T-helper 1 cell treated with Interleukin-12 subunit alpha and Interleukin-12 subunit beta and Interleukin-4 antibody, amounts not matched to agents 30 ng/mL and 1 ng/mL, for 36 hours (primary cell): Measurements from ENCODE around the gene SIL1. TPM values are rescaled to one million over a fixed set of nuclear protein-coding genes. Genes with fewer than 3 reads are reported as not detected.

Experiments used
- intact Hi-C: fragments of 100-400 bp; cut with micrococcal nuclease; formaldehyde crosslinking; loops from one replicate; pipeline ENCODE4 v1.15.1; 2024
- total RNA-seq: library from RNA; stranded (reverse); gene quantifications from 2 replicates; pipeline ENCODE4 v1.2.3, GENCODE V29; 2022

The SIL1 gene
- total RNA-seq, 1 donor from 2014 or later: 25.8 TPM

DNA sequence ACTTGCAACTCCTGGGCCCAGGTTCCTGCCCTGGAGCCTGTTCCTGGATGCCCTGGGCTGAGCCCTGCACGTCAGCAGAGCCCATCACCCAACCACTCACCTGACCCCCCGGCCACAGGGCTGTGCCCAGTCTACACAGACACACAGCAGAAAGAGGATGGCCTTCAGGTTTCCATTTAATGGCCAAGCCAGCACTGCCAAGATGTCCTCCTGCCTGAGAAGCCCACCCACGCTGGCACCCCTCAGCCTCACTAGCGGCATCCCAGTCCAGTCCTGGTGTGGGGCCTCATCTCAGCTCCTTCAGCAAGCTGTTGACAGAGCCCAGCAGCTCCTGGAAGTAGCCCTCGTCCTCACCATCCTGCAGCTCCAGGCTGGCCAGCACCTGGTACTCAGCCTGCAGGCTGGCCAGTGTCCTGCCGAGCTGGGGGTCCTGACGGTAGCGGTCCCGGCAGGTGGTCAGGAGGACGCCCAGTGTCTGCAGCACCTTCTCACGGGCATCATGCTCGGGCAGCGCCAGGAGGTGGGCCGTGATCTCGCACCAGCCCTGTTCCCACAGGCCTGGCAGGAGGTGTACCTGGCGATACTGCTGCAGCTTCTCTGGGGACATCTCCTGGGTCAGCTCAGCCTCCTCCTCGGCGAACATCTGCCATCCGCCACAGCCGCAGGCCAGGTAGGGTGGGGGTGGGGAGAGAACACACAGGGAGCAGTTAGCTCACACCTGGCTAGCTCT, 251.2 kb downstream of the SIL1 start:
- intact Hi-C loops: no loop called here

DNA sequence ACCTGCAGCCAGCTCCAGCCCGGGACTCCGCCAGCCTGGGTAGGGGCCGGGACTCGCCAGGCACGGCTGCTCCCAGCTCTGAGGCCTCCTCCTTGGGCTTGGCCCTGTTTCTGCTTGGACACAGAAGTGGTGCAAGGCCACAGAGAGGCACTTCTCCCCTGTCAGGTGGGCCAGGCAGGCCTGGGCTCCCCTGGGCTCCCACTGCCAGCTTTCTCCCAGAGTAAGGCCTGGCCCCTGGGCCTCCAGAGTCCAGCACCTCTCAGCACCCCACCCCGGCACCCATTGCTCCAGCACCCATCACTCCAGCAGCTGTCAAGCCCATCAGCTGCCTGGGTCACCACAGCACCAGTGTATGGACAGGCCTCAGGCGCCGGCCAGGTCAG, 251.9 kb downstream of the SIL1 start:
- intact Hi-C loops: no loop called here

DNA sequence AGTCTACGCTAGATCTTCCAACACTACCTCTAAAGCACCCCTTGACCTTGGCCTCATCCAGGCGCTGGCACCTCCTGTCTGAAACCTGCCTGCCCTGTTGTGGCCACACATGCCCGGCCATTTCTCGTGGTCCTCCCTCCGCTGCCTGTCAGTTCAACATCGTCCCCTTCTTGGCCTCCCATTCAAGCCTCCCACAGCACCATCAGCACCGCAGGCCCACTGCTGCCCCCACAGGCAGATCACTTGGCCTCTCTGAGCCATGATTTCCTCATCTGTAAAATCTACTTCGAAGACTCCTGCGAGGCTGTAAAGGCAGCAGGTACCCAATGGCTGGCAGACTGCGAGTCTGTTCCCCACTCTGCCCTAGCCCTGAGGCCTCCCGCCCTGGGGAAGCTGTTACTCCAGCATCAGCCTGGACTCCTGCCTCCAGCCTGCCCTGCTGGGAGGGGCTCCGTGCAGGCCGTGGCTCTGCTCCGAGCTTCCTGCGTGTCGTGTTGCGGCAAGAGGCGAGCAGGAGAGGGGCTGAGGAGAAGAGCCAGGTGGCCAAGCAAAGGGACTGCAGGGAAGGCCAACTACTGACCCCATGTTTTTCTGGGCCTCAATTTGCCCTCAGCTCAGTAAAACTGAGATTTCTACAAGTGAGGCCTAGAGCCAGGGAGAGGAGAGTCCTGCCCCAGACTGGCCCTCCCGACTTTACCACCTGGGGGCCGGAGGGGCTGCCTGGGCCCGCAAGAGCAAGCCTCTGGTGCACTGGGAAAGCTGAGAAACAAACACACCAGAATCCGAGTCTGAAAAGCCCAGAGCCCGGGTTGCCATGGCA, 252.5 kb downstream of the SIL1 start:
- intact Hi-C loops: no loop called here

DNA sequence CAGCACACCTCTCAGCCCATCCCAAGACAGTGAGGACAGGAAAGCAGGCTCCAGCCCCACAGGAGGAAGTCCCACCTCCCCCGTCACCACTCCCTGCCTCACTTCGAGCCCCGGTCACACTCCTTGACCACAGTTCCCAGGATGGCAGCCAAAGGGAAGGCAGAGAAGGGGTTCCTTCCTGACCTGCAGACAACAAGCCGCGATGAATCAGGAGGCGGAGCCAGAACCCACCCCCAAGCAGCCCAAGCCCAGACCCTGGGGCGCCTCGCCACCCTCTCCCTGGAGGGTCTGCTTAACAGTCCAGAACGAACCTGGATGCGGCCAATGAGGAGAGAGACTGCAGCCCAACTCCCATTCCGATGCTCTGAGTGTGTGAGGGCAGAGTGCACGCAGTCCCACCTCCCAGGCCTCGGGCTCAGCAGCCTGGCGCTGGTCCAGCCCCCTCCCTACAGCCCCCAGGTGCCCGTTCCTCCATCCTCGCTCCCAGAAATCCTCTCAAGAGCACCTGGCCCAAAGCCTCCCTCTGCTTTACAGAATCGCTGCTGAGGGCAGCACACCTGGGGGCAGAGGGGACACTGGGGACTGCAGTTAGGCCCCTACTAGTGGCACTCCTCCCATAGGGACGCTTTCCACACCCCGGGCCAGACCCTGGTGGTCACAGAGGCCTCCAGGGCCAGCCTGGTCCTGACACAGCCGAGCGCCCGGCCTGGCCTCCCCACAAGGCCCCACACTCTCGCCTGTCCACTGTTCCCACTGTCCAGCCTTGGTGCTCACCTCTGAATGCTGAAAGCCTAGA, 253.4 kb downstream of the SIL1 start:
- intact Hi-C loops: no loop called here

DNA sequence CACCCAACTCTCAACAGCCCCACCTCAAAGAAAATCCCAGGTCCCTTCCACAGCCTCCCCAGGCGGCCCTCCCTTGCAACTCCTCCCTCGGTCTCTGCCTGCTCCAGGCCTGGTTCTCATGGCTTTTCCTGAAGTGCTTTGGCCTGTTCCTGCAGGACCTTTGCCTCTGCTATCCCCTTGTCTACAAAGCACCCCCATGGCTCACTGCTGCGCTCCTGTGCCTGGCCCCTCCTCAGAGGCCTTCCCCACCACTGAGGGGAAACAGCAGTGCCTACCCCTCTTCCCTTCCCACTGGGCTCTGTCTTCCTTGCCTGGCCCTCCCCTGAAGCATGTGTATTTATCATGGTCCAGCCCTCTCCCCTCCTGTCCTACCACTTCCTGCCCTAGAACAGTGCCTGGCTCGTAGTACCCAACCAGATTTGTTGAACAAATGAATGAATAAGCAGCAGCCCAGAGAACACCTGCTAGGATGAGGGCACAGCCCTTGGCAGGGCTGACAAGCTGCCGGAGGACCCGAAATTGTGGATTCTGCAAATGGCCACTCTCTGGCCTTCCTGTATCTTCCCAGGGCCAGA, 254.5 kb downstream of the SIL1 start:
- intact Hi-C loops: no loop called here

DNA sequence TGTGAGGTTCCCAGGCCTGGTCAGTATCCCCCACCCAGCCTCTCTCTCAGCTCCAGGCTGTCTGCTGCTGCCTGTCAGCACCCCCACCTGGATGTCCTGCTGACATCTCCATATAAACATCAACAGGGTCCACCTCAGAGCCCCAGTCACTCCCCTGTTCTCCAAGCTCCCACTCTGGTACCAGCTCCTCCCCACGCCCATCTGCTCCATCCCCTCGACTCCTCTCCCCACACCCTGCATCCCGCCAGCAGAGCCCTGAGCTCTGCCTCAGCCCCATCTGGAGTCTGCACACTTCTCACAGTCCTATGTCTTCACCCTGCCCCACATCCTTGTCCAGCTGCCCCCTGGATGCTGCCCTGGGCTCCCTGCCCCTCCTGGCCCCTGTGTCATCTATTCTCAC, 255.3 kb downstream of the SIL1 start:
- intact Hi-C loops: no loop called here

DNA sequence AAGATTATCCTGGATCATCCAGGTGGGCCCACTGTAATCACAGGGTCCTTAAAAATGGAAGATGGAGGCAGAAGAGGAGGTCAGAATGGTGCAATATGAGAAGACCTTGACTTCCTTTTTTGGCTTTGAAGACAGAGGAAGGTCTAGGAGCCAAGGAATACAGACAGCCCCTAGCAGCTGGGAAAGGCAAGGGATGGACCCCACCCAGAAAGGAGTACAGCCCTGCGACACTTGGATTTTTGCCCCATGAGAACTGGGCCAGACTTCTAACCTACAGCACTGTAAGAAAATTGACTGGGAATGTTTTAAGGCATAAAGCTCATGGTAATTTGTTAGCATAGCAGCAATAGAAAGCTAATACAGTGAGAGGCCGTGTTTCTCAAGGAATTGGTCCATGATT, 256.1 kb downstream of the SIL1 start:
- intact Hi-C loops: no loop called here

DNA sequence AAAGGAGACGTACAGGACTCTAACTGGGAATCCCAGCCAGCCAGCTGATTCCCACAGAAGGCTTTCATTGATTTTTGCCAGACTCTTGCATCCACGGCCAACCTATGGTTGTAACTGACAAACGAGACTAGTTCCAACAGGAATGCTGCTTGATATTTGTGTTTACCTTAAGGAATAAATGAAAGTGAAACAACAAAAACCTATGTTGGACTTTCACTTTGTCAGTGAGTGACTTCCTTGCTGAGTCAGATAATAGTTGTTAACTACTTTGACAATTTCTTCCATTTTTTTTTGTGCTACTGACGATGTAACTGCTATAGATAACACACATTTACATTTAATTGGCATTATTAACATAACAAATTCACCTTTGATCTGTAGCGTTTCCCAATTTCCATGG, 259.6 kb downstream of the SIL1 start:
- intact Hi-C loops: loop anchor here (10.0 kb wide), 1 partner anchor 294 kb away; no protein-coding TSS in a partner anchor

DNA sequence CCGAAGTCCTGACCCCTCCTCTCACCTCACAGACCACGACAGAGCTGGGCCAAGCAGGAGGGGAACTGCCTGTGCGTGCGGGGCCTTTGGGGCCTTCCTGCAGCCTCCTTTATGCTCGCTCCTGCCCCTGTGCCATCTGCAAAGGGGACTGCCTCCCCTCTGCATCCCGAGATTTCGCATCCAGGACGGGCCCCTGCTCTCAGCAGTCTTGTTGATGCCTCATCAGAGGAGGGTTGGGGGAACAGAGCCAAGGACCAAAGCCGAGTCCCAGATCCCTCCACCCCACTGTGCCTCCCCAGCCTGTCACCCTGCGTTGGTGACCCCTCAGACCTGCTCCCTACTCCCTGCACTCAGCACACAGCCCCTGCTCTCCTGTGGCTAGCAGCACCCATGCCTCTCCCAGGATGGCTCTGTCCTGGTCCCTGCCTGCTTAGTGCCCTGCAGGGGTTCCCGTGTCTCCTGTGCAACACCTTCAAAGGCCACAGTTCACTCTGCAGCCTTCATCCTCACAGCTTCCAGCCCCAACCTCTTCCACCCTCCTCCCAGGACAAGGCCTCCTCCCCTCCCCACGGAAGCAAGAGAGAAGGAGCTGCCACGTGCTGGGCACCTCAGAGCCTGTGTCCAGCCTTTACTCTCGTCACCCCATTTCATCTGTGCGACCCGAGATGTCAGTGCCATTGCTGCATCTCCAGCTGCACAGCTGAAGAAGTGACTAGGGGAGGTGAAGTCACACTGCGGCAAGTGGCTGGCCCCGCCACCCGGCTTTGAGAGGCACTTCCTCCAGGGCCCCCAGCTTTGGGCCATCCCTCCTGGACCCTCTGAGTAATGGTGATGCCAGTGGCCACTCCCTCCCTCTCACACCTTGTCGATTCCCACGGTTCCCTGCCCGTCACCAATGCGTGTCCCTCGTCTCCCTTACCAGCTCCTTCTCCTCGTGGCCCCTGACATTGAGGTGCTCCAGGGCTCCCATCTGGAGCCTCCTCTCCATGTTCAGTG, 260.5 kb downstream of the SIL1 start:
- intact Hi-C loops: loop anchor here (10.0 kb wide), 1 partner anchor 293 kb away; no protein-coding TSS in a partner anchor

DNA sequence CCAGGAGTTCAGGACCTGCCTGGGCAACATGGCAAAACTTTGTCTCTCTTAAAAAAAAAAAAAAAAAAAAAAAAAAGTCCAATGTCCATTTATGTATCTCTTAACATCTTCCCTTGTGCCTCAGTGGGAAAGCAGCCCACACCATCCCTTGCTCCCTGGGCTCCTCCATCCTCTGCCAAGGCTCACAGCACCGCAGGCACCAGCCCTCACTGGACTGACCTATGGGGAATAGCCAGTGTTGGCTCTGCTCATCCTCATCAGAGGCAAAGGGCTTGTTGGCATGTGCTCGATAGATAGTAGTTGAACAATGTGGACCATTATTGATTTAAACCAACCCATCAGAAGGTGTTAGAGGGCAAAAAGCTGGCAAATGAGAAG, 261.2 kb downstream of the SIL1 start:
- intact Hi-C loops: loop anchor here (10.0 kb wide), 1 partner anchor 292 kb away; no protein-coding TSS in a partner anchor

DNA sequence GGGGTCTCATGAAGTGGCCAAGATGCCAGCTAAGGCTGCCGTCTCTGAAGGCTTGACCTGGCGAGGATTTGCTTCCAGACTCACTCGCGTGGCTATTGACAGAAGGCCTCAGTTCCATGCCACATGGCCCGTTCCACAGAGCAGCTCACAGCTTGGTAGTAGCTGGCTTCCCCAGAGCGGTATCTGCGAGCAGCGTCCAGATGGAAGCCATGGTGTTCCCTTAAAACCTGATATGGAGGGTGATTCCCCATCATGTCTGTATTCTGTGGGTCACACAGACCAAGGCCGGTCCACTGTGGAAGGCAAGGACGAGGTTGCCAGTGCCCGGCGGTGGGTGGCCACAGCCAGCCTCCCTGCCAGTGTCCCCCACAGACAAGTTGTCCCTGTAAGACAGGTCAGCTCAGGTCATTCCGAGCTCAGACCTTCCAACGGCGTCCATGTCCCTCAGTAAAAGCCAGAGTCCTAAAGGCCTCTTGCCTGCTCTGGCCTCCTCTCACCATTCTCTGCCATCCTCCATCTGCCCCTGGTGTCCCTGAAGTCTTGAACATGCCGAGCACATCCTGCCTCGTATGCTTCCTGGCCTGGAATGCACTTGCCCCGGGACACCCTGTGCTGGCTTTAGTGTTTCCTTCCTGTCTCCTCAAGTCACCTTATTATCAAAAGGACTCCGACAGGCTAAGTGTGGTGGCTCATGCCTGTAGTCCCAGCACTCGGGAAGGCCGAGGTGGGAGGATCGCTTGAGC, 261.8 kb downstream of the SIL1 start:
- intact Hi-C loops: loop anchor here (10.0 kb wide), 1 partner anchor 292 kb away; no protein-coding TSS in a partner anchor

DNA sequence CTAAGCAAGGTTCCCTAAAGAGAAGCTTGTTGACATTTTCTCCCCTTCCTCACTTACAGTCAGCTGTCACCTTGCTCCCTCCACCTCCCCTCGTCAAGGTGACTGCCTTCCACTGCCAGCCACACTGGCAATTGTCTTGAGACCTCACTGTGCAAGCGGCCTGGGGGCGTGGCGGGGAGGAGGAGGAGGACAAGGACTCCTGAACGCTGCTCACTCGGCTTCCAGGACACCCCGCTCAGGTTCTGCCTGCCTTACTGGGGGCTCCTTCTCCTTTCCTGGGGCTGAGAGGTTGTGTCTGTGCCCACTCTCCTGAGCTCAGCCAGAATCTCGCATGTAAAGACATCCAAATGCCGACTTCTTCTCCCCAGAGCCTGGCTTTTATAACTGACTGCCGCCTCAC, 262.7 kb downstream of the SIL1 start:
- intact Hi-C loops: loop anchor here (10.0 kb wide), 1 partner anchor 291 kb away; no protein-coding TSS in a partner anchor

DNA sequence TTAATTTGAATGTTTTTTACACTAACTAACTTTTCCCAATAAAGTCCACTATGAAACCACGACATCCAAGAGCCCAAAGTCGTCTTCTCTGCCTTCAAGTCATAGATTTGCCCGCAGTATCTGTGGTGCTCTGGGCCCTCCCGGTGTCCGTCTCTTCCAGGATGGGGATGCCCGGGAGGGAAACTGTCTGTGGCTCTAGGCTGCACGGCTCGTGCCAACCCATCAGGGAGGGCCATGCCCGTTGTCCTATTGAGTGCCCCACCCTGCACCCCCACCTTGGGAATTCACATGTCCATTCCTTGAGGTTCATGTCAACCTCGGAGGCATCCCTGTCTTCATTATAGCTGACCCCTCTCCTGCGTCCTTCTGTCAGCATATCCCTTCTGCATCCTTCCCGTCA, 263.2 kb downstream of the SIL1 start:
- intact Hi-C loops: loop anchor here (10.0 kb wide), 1 partner anchor 290 kb away; no protein-coding TSS in a partner anchor

DNA sequence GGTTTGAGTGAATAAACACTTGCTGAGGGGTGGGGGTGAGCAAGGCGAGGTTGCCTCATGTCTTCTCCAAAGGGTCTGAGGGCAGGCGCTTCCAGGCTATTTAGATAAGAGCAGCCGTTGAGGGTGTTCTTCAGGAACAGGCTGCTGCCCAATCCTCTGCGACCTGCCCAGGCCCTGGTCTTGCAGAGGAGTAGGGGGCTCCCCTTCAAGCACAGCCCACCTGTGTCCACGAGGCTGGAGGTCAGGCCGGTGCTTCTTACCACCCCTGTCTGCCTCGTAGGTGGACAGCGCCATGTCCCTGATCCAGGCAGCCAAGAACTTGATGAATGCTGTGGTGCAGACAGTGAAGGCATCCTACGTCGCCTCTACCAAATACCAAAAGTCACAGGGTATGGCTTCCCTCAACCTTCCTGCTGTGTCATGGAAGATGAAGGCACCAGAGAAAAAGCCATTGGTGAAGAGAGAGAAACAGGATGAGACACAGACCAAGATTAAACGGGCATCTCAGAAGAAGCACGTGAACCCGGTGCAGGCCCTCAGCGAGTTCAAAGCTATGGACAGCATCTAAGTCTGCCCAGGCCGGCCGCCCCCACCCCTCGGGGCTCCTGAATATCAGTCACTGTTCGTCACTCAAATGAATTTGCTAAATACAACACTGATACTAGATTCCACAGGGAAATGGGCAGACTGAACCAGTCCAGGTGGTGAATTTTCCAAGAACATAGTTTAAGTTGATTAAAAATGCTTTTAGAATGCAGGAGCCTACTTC, 264.5 kb downstream of the SIL1 start:
- intact Hi-C loops: loop anchor here (10.0 kb wide), 1 partner anchor 289 kb away; no protein-coding TSS in a partner anchor

DNA sequence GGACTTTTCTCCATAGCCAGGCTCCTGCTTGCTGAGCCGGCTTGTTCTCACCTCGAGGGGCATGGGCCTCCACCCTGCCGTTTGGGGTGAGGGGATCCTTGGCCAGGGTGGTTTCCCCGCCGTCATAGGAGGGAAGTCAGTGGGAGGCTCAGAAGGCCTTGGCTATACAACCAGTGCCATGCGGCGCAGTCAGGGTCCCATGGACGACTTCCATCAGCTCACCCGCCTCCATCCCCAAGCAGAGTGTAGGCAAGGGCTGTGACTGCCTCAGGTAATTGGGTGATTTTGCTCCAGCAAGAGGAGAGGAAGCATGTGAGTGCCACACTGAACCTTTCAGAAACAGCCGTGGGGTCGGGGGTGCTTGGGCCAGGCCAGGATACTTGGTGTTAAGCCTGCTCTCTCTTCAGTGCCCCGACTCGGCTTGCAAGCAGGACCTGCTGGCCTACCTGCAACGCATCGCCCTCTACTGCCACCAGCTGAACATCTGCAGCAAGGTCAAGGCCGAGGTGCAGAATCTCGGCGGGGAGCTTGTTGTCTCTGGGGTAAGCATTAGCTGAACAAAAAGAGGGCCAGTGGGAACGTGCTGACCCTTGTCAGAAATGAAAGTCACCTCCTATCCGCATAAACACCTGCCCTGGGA, 265.9 kb downstream of the SIL1 start:
- intact Hi-C loops: loop anchor here (10.0 kb wide), 1 partner anchor 287 kb away; no protein-coding TSS in a partner anchor

DNA sequence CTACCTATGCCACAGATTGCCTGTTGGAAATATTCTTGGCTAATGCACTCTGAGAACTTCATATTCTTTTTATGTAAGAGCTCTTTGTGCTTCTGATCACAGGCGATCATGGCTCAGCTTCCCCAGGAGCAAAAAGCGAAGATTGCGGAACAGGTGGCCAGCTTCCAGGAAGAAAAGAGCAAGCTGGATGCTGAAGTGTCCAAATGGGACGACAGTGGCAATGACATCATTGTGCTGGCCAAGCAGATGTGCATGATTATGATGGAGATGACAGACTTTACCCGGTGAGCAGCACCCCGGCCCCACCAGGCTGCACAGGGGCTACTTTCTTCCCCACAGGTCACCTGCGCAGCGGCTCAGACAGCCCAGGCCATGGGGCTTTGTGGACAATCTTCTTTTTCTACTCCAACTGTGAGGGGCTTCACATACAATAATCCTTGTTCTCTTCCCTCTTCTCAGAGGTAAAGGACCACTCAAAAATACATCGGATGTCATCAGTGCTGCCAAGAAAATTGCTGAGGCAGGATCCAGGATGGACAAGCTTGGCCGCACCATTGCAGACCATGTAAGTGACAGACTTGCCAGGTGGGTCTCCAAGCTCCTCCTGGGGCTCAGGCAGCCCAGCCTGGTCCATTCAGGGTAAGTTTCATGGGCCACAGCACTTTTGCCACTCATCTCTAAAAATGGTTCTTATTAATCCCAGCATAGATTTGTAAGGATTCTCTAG, 267.6 kb downstream of the SIL1 start:
- intact Hi-C loops: loop anchor here (10.0 kb wide), 1 partner anchor 286 kb away; no protein-coding TSS in a partner anchor

DNA sequence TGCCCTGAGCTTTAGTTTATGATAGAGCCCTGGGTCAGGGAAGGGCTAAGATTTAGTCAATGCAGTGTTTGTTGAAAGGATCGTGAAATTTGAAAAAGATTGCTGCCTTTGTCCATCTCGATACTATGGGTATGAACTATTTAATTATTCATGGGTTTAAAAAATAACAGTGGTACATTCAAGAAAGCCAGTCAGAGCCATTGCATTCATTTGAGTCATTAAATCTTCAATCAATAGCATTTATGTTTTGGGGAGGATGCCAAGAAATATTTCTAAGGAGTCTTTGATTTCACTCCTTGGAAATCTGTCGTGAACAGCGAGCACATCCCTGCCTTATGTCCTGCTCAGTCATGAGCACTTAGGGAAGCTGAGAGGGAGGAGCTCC, 268.6 kb downstream of the SIL1 start:
- intact Hi-C loops: no loop called here
